LHCN-M2 (cell line): Measurements from ENCODE around the gene PTX3. TPM values are rescaled to one million over a fixed set of nuclear protein-coding genes. Genes with fewer than 3 reads are reported as not detected.
A peak's percentile ranks its signal among the peaks of the same experiment; 100 is the strongest.

Experiments used
- DNase-seq: peaks from one replicate; pipeline ENCODE4 v3.0.0-alpha.2; 2012; ENCODE audit warnings: low read depth
- polyA plus RNA-seq: library from polyadenylated mRNA; unstranded; fragments of >200 nt; gene quantifications from one replicate; pipeline ENCODE4 v1.2.1, GENCODE V29; 2012; ENCODE audit warnings: missing spikeins
- total RNA-seq: library from RNA; depleted of rRNA; stranded (reverse); fragments of >200 nt; gene quantifications from 2 replicates; pipeline ENCODE4 v1.2.3, GENCODE V29; 2014; rRNA removed

PTX3 gene
- total RNA-seq, result 124 and 161 TPM in 2 replicates
- polyA plus RNA-seq, result 71.7 TPM

GRCh38 chr3:157436583-157437291, at the start of gene PTX3:
Gene PTX3 (plus strand): TSS chr3:157436850. CDS start chr3:157436934, 84 bp downstream.
- peak; percentile 90 for DNase-seq

GRCh38 chr3:157387708-157388435, 48.8 kb upstream of the PTX3 start:
- no peak for DNase-seq

- no peak for DNase-seq
Observed at GRCh38 chr3:157388976-157389375, 47.7 kb upstream of the PTX3 start.

- no peak for DNase-seq
Observed at GRCh38 chr3:157390713-157391515, 45.7 kb upstream of the PTX3 start.

- DNase-seq, result no peak
Observed at GRCh38 chr3:157392104-157392503, 44.5 kb upstream of the PTX3 start.

GRCh38 chr3:157393113-157393512, 43.5 kb upstream of the PTX3 start:
- DNase-seq, result no peak

GRCh38 chr3:157394411-157394810, 42.2 kb upstream of the PTX3 start:
- DNase-seq, result no peak

GRCh38 chr3:157398598-157398997, 38.1 kb upstream of the PTX3 start:
- no peak for DNase-seq

- no peak for DNase-seq
Observed at GRCh38 chr3:157404381-157404780, 32.3 kb upstream of the PTX3 start.

- DNase-seq, result peak; percentile 79
Observed at GRCh38 chr3:157405457-157405856, 31.2 kb upstream of the PTX3 start.

- DNase-seq, result peak; percentile 36
Observed at GRCh38 chr3:157406394-157406793, 30.3 kb upstream of the PTX3 start.

GRCh38 chr3:157407769-157408168, 28.9 kb upstream of the PTX3 start:
- DNase-seq, result no peak

GRCh38 chr3:157408499-157409149, 28.0 kb upstream of the PTX3 start:
- no peak for DNase-seq

GRCh38 chr3:157409516-157409915, 27.1 kb upstream of the PTX3 start:
- DNase-seq, result no peak

GRCh38 chr3:157410945-157411344, 25.7 kb upstream of the PTX3 start:
- no peak for DNase-seq

- DNase-seq, result peak; percentile 57
Observed at GRCh38 chr3:157412323-157412855, 24.3 kb upstream of the PTX3 start.

- DNase-seq, result no peak
Observed at GRCh38 chr3:157414861-157415260, 21.8 kb upstream of the PTX3 start.

GRCh38 chr3:157416347-157417087, 20.1 kb upstream of the PTX3 start:
- no peak for DNase-seq

GRCh38 chr3:157417247-157417646, 19.4 kb upstream of the PTX3 start:
- peak; percentile 78 for DNase-seq

- peak; percentile 55 for DNase-seq
Observed at GRCh38 chr3:157418104-157418503, 18.5 kb upstream of the PTX3 start.
